Measurements from ENCODE around the gene GALNT18. TPM values are rescaled to one million over a fixed set of nuclear protein-coding genes. Genes with fewer than 3 reads are reported as not detected.
"Not testable (repeated sequence)": the region's sequence is repeated elsewhere in the genome, so short reads cannot be mapped to it uniquely, and the experiment has no call there.

The GALNT18 gene
- total RNA-seq, 3 donors from 2014 or later: 2.2 to 3.4 (median 3.3) TPM

GRCh38 chr11:11379661-11380060, 242.1 kb downstream of the GALNT18 start:
- no peak for DNase-seq
- H3K4me1 Mint-ChIP-seq (ENCODE audit: low read depth): no peaks in the 10 kb centered on the region

GRCh38 chr11:11378184-11378940, 243.4 kb downstream of the GALNT18 start:
- Mint-ChIP-seq H3K4me3 (no peak overlapping the region), H3K36me3 (ENCODE audit: insufficient read depth) (no peaks in the 10 kb centered on the region), H3K4me1 (ENCODE audit: low read depth) (no peaks in the 10 kb centered on the region), H3K9me3 (no peaks in the 10 kb centered on the region), H3K27me3 (ENCODE audit: low read depth) (peaks cover 4% of the 10 kb centered on the region)
- DNase-seq: no peak
- ATAC-seq: no peak

More at GRCh38 chr11:11379661-11380060, 242.1 kb downstream of the GALNT18 start:
- no peaks in the 10 kb centered on the region for H3K9me3 Mint-ChIP-seq
- H3K36me3 Mint-ChIP-seq (ENCODE audit: insufficient read depth): no peaks in the 10 kb centered on the region
- no peak for ATAC-seq
- peaks cover 2% of the 10 kb centered on the region for H3K27me3 Mint-ChIP-seq (ENCODE audit: low read depth)
- H3K4me3 Mint-ChIP-seq: no peak overlapping the region

GRCh38 chr11:11374358-11375148, 247.3 kb downstream of the GALNT18 start:
- DNase-seq (no peak), ATAC-seq (no peak)
- H3K4me1 Mint-ChIP-seq (ENCODE audit: low read depth): no peaks in the 10 kb centered on the region
- H3K4me3 Mint-ChIP-seq: no peak overlapping the region
- H3K36me3 Mint-ChIP-seq (ENCODE audit: insufficient read depth): no peaks in the 10 kb centered on the region
- H3K9me3 Mint-ChIP-seq: no peaks in the 10 kb centered on the region
- peaks cover 3% of the 10 kb centered on the region for H3K27me3 Mint-ChIP-seq (ENCODE audit: low read depth)

- Mint-ChIP-seq H3K4me3 (no peak overlapping the region), H3K9me3 (peaks cover 3% of the 10 kb centered on the region), H3K4me1 (ENCODE audit: low read depth) (no peaks in the 10 kb centered on the region), H3K36me3 (ENCODE audit: insufficient read depth) (no peaks in the 10 kb centered on the region), H3K27me3 (ENCODE audit: low read depth) (peaks cover 5% of the 10 kb centered on the region)
- ATAC-seq (no peak), DNase-seq (no peak)
Measured at GRCh38 chr11:11373934-11374333, 247.9 kb downstream of the GALNT18 start.

- Mint-ChIP-seq H3K36me3 (ENCODE audit: insufficient read depth) (no peaks in the 10 kb centered on the region), H3K27me3 (ENCODE audit: low read depth) (peaks cover 5% of the 10 kb centered on the region), H3K9me3 (peaks cover 7% of the 10 kb centered on the region), H3K4me1 (ENCODE audit: low read depth) (no peaks in the 10 kb centered on the region), H3K4me3 (no peak overlapping the region)
- ATAC-seq: no peak
- DNase-seq: no peak
Measured at GRCh38 chr11:11372461-11372860, 249.3 kb downstream of the GALNT18 start.

- Mint-ChIP-seq H3K36me3 (ENCODE audit: insufficient read depth) (no peaks in the 10 kb centered on the region), H3K9me3 (peaks cover 7% of the 10 kb centered on the region), H3K4me1 (ENCODE audit: low read depth) (no peaks in the 10 kb centered on the region)
Measured at GRCh38 chr11:11370962-11371303, 250.9 kb downstream of the GALNT18 start.

GRCh38 chr11:11370255-11370961, 251.4 kb downstream of the GALNT18 start:
- ATAC-seq (no peak), DNase-seq (no peak)
- Mint-ChIP-seq H3K9me3 (peaks cover 7% of the 10 kb centered on the region), H3K27me3 (ENCODE audit: low read depth) (peaks cover 5% of the 10 kb centered on the region), H3K4me1 (ENCODE audit: low read depth) (no peaks in the 10 kb centered on the region), H3K4me3 (no peak overlapping the region), H3K36me3 (ENCODE audit: insufficient read depth) (no peaks in the 10 kb centered on the region)

More at GRCh38 chr11:11370962-11371303, 250.9 kb downstream of the GALNT18 start:
- DNase-seq (no peak), ATAC-seq (no peak)
- H3K27me3 Mint-ChIP-seq (ENCODE audit: low read depth): peaks cover 5% of the 10 kb centered on the region
- no peak overlapping the region for H3K4me3 Mint-ChIP-seq

GRCh38 chr11:11366793-11367192, 255.0 kb downstream of the GALNT18 start:
- Mint-ChIP-seq H3K4me3 (no peak overlapping the region), H3K9me3 (peaks cover 7% of the 10 kb centered on the region), H3K27me3 (ENCODE audit: low read depth) (peaks cover 10% of the 10 kb centered on the region), H3K36me3 (ENCODE audit: insufficient read depth) (no peaks in the 10 kb centered on the region), H3K4me1 (ENCODE audit: low read depth) (no peaks in the 10 kb centered on the region)
- no peak for DNase-seq
- no peak for ATAC-seq

GRCh38 chr11:11363674-11364073, 258.1 kb downstream of the GALNT18 start:
- Mint-ChIP-seq H3K4me1 (ENCODE audit: low read depth) (no peaks in the 10 kb centered on the region), H3K9me3 (peaks cover 4% of the 10 kb centered on the region), H3K27me3 (ENCODE audit: low read depth) (peaks cover 14% of the 10 kb centered on the region), H3K4me3 (no peak overlapping the region), H3K36me3 (ENCODE audit: insufficient read depth) (no peaks in the 10 kb centered on the region)
- DNase-seq: no peak
- ATAC-seq: no peak

GRCh38 chr11:11359611-11360010, 262.2 kb downstream of the GALNT18 start:
- peaks cover 18% of the 10 kb centered on the region for H3K27me3 Mint-ChIP-seq (ENCODE audit: low read depth)
- no peaks in the 10 kb centered on the region for H3K36me3 Mint-ChIP-seq (ENCODE audit: insufficient read depth)
- H3K4me3 Mint-ChIP-seq: no peak overlapping the region
- DNase-seq (no peak), ATAC-seq (no peak)
- no peaks in the 10 kb centered on the region for H3K4me1 Mint-ChIP-seq (ENCODE audit: low read depth)
- H3K9me3 Mint-ChIP-seq: no peaks in the 10 kb centered on the region

- ATAC-seq (no peak), DNase-seq (no peak)
- Mint-ChIP-seq H3K4me3 (no peak overlapping the region), H3K4me1 (ENCODE audit: low read depth) (no peaks in the 10 kb centered on the region), H3K27me3 (ENCODE audit: low read depth) (peaks cover 13% of the 10 kb centered on the region), H3K36me3 (ENCODE audit: insufficient read depth) (no peaks in the 10 kb centered on the region), H3K9me3 (no peaks in the 10 kb centered on the region)
Measured at GRCh38 chr11:11356842-11357241, 265.0 kb downstream of the GALNT18 start.

GRCh38 chr11:11352878-11353277, 268.9 kb downstream of the GALNT18 start, which contains the start of gene CSNK2A3:
Gene CSNK2A3 (minus strand): TSS chr11:11353250. CDS start chr11:11353119, 131 bp downstream.
- peaks cover 13% of the 10 kb centered on the region for H3K27me3 Mint-ChIP-seq (ENCODE audit: low read depth)
- not testable (repeated sequence) for ATAC-seq; H3K4me3 Mint-ChIP-seq; DNase-seq; H3K36me3 Mint-ChIP-seq (ENCODE audit: insufficient read depth); H3K9me3 Mint-ChIP-seq; H3K4me1 Mint-ChIP-seq (ENCODE audit: low read depth)

GRCh38 chr11:11351851-11352250, 270.0 kb downstream of the GALNT18 start:
- H3K27me3 Mint-ChIP-seq (ENCODE audit: low read depth): peaks cover 16% of the 10 kb centered on the region
- H3K4me3 Mint-ChIP-seq; DNase-seq; H3K36me3 Mint-ChIP-seq (ENCODE audit: insufficient read depth); H3K9me3 Mint-ChIP-seq; ATAC-seq; H3K4me1 Mint-ChIP-seq (ENCODE audit: low read depth): not testable (repeated sequence)

GRCh38 chr11:11351042-11351586, 270.7 kb downstream of the GALNT18 start:
- peaks cover 14% of the 10 kb centered on the region for H3K27me3 Mint-ChIP-seq (ENCODE audit: low read depth)
- H3K4me1 Mint-ChIP-seq (ENCODE audit: low read depth): no peaks in the 10 kb centered on the region
- ATAC-seq: no peak
- H3K36me3 Mint-ChIP-seq (ENCODE audit: insufficient read depth): no peaks in the 10 kb centered on the region
- no peak for DNase-seq
- H3K4me3 Mint-ChIP-seq: no peak overlapping the region
- no peaks in the 10 kb centered on the region for H3K9me3 Mint-ChIP-seq
